GM21723 (cell line): ENCODE results near the gene GORASP1.

ENCODE experiments used
- ATAC-seq: cut with Tn5 transposase; IDR thresholded peaks from one replicate; pipeline ENCODE4 v1.9.1; 2021; ENCODE audit warnings: mild to moderate bottlenecking, moderate library complexity; ENCODE audit not compliant: unreplicated experiment

Gene GORASP1

GRCh38 chr3:39141171-39141995, 34.0 kb upstream of the GORASP1 start:
- no peak for ATAC-seq

- ATAC-seq: no peak
Observed at GRCh38 chr3:39140341-39140971, 33.0 kb upstream of the GORASP1 start.

- ATAC-seq: no peak
Observed at GRCh38 chr3:39139442-39139841, 32.0 kb upstream of the GORASP1 start.

GRCh38 chr3:39138804-39139415, 31.5 kb upstream of the GORASP1 start:
- ATAC-seq: no peak

- ATAC-seq: no peak
Observed at GRCh38 chr3:39137991-39138803, 30.8 kb upstream of the GORASP1 start.

GRCh38 chr3:39137435-39137936, 30.1 kb upstream of the GORASP1 start:
- ATAC-seq: no peak

- ATAC-seq: no peak
Observed at GRCh38 chr3:39136533-39137434, 29.4 kb upstream of the GORASP1 start.

- ATAC-seq: no peak
Observed at GRCh38 chr3:39135170-39135805, 27.9 kb upstream of the GORASP1 start.

GRCh38 chr3:39134305-39134704, 26.9 kb upstream of the GORASP1 start:
- no peak for ATAC-seq

GRCh38 chr3:39133822-39134221, 26.4 kb upstream of the GORASP1 start:
- ATAC-seq: no peak

- no peak for ATAC-seq
Observed at GRCh38 chr3:39133093-39133490, 25.7 kb upstream of the GORASP1 start.

GRCh38 chr3:39132096-39133092, 25.0 kb upstream of the GORASP1 start:
- ATAC-seq: no peak

GRCh38 chr3:39130693-39131265, 23.4 kb upstream of the GORASP1 start:
- no peak for ATAC-seq

GRCh38 chr3:39130026-39130425, 22.6 kb upstream of the GORASP1 start:
- no peak for ATAC-seq

GRCh38 chr3:39128951-39129350, 21.5 kb upstream of the GORASP1 start:
- no peak for ATAC-seq

- no peak for ATAC-seq
Observed at GRCh38 chr3:39127908-39128304, 20.5 kb upstream of the GORASP1 start.

- ATAC-seq: no peak
Observed at GRCh38 chr3:39127269-39127907, 20.0 kb upstream of the GORASP1 start.
